GM12801 (cell line): ENCODE results near the gene THEM4.

Experiments used
- CTCF ChIP-seq: IDR thresholded peaks from one replicate; pipeline ENCODE4 v1.5.1; 2011; ENCODE audit warnings: control low read depth; ENCODE audit not compliant: insufficient read length; ENCODE audit errors: extremely low read depth

The THEM4 gene

GRCh38 chr1:151909167-151910149 is at the start of gene THEM4:
THEM4 (minus strand) TSS chr1:151909511; CDS start chr1:151909458, 53 bp downstream.
- no peak for TF ChIP-seq CTCF

- TF ChIP-seq CTCF: no peak
These were observed 49.6 kb upstream of the THEM4 start for GRCh38 chr1:151958959-151959358.

GRCh38 chr1:151956957-151957497 is 47.7 kb upstream of the THEM4 start:
- TF ChIP-seq CTCF: no peak

GRCh38 chr1:151953409-151954094 is 44.2 kb upstream of the THEM4 start:
- TF ChIP-seq CTCF: no peak

- no peak for TF ChIP-seq CTCF
These were observed 43.5 kb upstream of the THEM4 start for GRCh38 chr1:151952811-151953210.

GRCh38 chr1:151949371-151950193 is 40.3 kb upstream of the THEM4 start:
- no peak for TF ChIP-seq CTCF

- no peak for TF ChIP-seq CTCF
These were observed 39.2 kb upstream of the THEM4 start for GRCh38 chr1:151948506-151948905.
